ENCODE data around the gene CEP44.
A peak's percentile ranks its signal among the peaks of the same experiment; 100 is the strongest.

The CEP44 gene

DNA sequence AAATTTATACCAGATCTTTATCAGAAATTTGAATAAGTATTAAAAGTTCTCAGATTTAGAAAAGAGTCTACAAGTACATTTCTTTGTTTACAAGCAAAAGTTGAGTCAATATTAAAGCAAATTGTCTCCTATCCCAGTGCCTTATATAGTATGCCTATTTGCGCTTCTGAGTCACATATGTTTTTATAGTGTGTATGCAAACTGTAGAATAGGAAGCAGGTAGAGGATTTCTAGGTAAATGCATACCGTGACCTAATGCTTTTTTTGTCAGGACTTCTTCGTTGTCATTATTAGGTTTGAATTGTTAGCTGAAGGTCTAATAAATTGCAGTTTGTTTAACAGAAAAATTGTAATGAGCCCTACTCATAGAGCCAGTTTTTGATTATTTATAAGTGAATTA is 22.2 kb downstream of the CEP44 start:
- WGBS (ENCODE audit: extremely low coverage, insufficient coverage, low lambda C conversion rate): no CpG with 5 or more reads among the region's 3 CpGs
- no peak for DNase-seq
- Histone ChIP-seq H3K36me3 (ENCODE audit: control insufficient read depth, insufficient read depth, low read length) (no peaks in the 10 kb centered on the region), H2BK5ac (ENCODE audit: low read length) (no peak overlapping the region), H3K18ac (ENCODE audit: low read length) (no peak overlapping the region), H2BK15ac (replicated peaks; ENCODE audit: low read depth) (no peak overlapping the region), H3K4me1 (ENCODE audit: control insufficient read depth, low read depth, low read length) (no peaks in the 10 kb centered on the region), H2BK120ac (ENCODE audit: low read depth, low read length) (no peak overlapping the region), H3K9ac (ENCODE audit: low read length) (no peak overlapping the region), H3K4me2 (ENCODE audit: low read length) (no peak overlapping the region), H3K4ac (ENCODE audit: low read depth, low read length) (no peak overlapping the region), H3K79me1 (ENCODE audit: low read length) (no peaks in the 10 kb centered on the region), H2AK5ac (ENCODE audit: low read length) (no peak overlapping the region), H3K56ac (ENCODE audit: low read length) (no peak overlapping the region), H3K27ac (ENCODE audit: low read depth, low read length) (no peak overlapping the region), H3K4me3 (ENCODE audit: low read length) (no peak overlapping the region), H4K8ac (ENCODE audit: low read depth, low read length) (no peak overlapping the region), H3K23ac (ENCODE audit: low read length) (no peak overlapping the region), H4K5ac (ENCODE audit: low read length) (no peak overlapping the region), H3K27me3 (ENCODE audit: insufficient read depth, low read length, poor library complexity) (no peaks in the 10 kb centered on the region), H3K79me2 (ENCODE audit: control insufficient read depth, insufficient read depth, low read length) (no peaks in the 10 kb centered on the region)

DNA sequence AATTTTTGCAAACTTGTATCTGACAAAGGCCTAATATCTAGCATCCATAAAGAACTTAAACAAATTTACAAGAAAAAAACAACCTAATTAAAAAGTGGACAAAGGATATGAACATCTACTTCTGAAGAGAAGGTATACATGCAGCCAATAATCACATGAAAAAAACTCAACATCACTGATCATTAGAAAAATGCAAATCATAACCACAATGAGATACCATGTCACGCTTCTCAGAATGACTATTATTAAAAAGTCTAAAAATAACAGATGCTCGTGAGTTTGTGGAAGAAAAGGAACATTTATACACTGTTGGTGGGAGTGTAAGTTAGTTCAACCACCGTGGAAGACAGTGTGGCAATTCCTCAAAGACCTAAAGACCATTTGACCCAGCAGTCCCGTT is 24.0 kb downstream of the CEP44 start:
- no peak for DNase-seq
- Histone ChIP-seq H3K79me1 (ENCODE audit: low read length) (no peaks in the 10 kb centered on the region), H3K18ac (ENCODE audit: low read length) (no peak overlapping the region), H2BK120ac (ENCODE audit: low read depth, low read length) (no peak overlapping the region), H3K4me2 (ENCODE audit: low read length) (no peak overlapping the region), H4K5ac (ENCODE audit: low read length) (no peak overlapping the region), H2AK5ac (ENCODE audit: low read length) (no peak overlapping the region), H4K8ac (ENCODE audit: low read depth, low read length) (no peak overlapping the region), H3K4me3 (ENCODE audit: low read length) (no peak overlapping the region), H2BK5ac (ENCODE audit: low read length) (no peak overlapping the region), H3K27ac (ENCODE audit: low read depth, low read length) (no peak overlapping the region), H3K36me3 (ENCODE audit: control insufficient read depth, insufficient read depth, low read length) (no peaks in the 10 kb centered on the region), H3K27me3 (ENCODE audit: insufficient read depth, low read length, poor library complexity) (no peaks in the 10 kb centered on the region), H2BK15ac (replicated peaks; ENCODE audit: low read depth) (no peak overlapping the region), H3K56ac (ENCODE audit: low read length) (no peak overlapping the region), H3K23ac (ENCODE audit: low read length) (no peak overlapping the region), H3K79me2 (ENCODE audit: control insufficient read depth, insufficient read depth, low read length) (no peaks in the 10 kb centered on the region), H3K9ac (ENCODE audit: low read length) (no peak overlapping the region), H3K4me1 (ENCODE audit: control insufficient read depth, low read depth, low read length) (no peaks in the 10 kb centered on the region), H3K4ac (ENCODE audit: low read depth, low read length) (no peak overlapping the region)
- no CpG with 5 or more reads among the region's 4 CpGs for WGBS (ENCODE audit: extremely low coverage, insufficient coverage, low lambda C conversion rate)

DNA sequence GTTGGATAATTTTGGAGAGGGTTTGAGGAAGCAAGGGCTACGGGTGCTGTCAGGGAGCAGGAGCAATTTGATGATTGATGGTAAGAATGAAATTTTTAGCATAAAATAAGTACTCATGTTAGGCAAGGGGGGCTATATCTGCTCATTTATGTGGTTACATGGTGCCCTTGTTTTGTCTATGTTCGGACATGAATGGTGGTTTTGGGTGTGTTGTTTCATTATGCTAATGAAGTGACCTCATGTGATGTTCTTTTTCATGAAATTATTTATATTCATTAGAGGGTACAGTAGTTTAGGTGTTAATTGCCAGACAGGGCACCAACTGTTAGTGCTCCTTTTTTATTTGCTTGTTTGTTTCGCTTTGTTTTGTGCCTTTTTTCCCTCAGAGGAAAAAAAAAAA is 29.3 kb downstream of the CEP44 start:
- no peaks in the 10 kb centered on the region for H3K36me3 ChIP-seq (ENCODE audit: control insufficient read depth, insufficient read depth, low read length)
- no CpG with 5 or more reads among the region's 3 CpGs for WGBS (ENCODE audit: extremely low coverage, insufficient coverage, low lambda C conversion rate)

DNA sequence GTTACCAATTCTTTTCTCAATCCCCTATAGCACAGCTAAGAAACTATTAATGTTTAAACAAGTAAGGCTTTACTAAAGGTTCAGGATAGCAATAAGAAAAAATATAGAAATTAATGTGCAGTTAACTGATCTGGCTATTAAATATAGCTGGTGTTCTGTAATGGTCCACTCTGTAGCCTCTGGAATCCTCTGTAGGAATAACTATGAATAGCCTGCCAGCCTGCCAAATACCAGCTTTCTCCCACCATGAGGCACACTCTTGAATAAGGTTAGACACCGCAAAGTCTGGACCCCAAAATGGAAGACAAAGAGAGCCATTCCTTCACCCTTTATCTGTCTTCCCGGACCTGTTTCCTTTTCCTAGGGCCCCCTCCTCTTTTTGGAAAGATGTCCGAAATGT is 30.6 kb downstream of the CEP44 start:
- H3K18ac ChIP-seq (ENCODE audit: low read length): no peak overlapping the region
- H3K27ac ChIP-seq (ENCODE audit: low read depth, low read length): no peak overlapping the region
- H2BK120ac ChIP-seq (ENCODE audit: low read depth, low read length): no peak overlapping the region
- no peak overlapping the region for H3K9ac ChIP-seq (ENCODE audit: low read length)
- no peak overlapping the region for H2AK5ac ChIP-seq (ENCODE audit: low read length)
- no peak overlapping the region for H2BK5ac ChIP-seq (ENCODE audit: low read length)
- H3K27me3 ChIP-seq (ENCODE audit: insufficient read depth, low read length, poor library complexity): no peaks in the 10 kb centered on the region
- H3K23ac ChIP-seq (ENCODE audit: low read length): no peak overlapping the region
- no peaks in the 10 kb centered on the region for H3K79me2 ChIP-seq (ENCODE audit: control insufficient read depth, insufficient read depth, low read length)
- no CpG with 5 or more reads among the region's 3 CpGs for WGBS (ENCODE audit: extremely low coverage, insufficient coverage, low lambda C conversion rate)
- no peaks in the 10 kb centered on the region for H3K79me1 ChIP-seq (ENCODE audit: low read length)
- no peak overlapping the region for H4K8ac ChIP-seq (ENCODE audit: low read depth, low read length)
- no peak overlapping the region for H2BK15ac ChIP-seq (replicated peaks; ENCODE audit: low read depth)
- no peaks in the 10 kb centered on the region for H3K36me3 ChIP-seq (ENCODE audit: control insufficient read depth, insufficient read depth, low read length)
- H3K56ac ChIP-seq (ENCODE audit: low read length): no peak overlapping the region
- no peak overlapping the region for H3K4ac ChIP-seq (ENCODE audit: low read depth, low read length)
- H4K5ac ChIP-seq (ENCODE audit: low read length): no peak overlapping the region
- no peak overlapping the region for H3K4me2 ChIP-seq (ENCODE audit: low read length)
- DNase-seq: no peak
- H3K4me1 ChIP-seq (ENCODE audit: control insufficient read depth, low read depth, low read length): no peaks in the 10 kb centered on the region
- no peak overlapping the region for H3K4me3 ChIP-seq (ENCODE audit: low read length)

More for the DNA sequence above, 29.3 kb downstream of the CEP44 start:
- Histone ChIP-seq H4K8ac (ENCODE audit: low read depth, low read length) (no peak overlapping the region), H3K9ac (ENCODE audit: low read length) (no peak overlapping the region), H3K27me3 (ENCODE audit: insufficient read depth, low read length, poor library complexity) (no peaks in the 10 kb centered on the region), H2BK5ac (ENCODE audit: low read length) (no peak overlapping the region), H3K18ac (ENCODE audit: low read length) (no peak overlapping the region), H2BK120ac (ENCODE audit: low read depth, low read length) (no peak overlapping the region), H3K4me1 (ENCODE audit: control insufficient read depth, low read depth, low read length) (no peaks in the 10 kb centered on the region), H3K23ac (ENCODE audit: low read length) (no peak overlapping the region), H2BK15ac (replicated peaks; ENCODE audit: low read depth) (no peak overlapping the region), H3K4me3 (ENCODE audit: low read length) (no peak overlapping the region), H2AK5ac (ENCODE audit: low read length) (no peak overlapping the region), H3K4me2 (ENCODE audit: low read length) (no peak overlapping the region), H3K79me2 (ENCODE audit: control insufficient read depth, insufficient read depth, low read length) (no peaks in the 10 kb centered on the region), H4K5ac (ENCODE audit: low read length) (no peak overlapping the region), H3K56ac (ENCODE audit: low read length) (no peak overlapping the region), H3K27ac (ENCODE audit: low read depth, low read length) (no peak overlapping the region), H3K4ac (ENCODE audit: low read depth, low read length) (no peak overlapping the region), H3K79me1 (ENCODE audit: low read length) (no peaks in the 10 kb centered on the region)
- no peak for DNase-seq

DNA sequence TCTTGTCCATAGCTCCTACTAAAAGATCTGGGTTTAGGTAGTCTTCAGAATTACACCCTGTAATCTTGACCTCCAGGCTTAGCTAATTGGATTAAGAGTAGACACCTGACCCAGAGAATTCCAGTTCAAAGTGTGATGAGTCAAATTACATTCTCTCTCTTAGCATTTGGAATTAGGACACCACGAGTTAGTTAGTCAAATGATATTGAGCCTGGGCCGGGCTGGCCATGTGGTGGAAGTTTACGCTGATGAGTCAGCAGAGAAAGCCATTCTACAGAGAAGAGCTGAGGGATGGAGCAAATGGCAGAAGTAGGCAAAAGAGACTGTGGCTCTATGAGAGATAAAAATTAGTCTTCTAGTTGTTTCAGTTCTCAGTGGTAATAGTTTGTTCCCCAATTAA is 31.1 kb downstream of the CEP44 start:
- Histone ChIP-seq H2BK5ac (ENCODE audit: low read length) (no peak overlapping the region), H4K8ac (ENCODE audit: low read depth, low read length) (no peak overlapping the region), H3K27ac (ENCODE audit: low read depth, low read length) (no peak overlapping the region), H3K18ac (ENCODE audit: low read length) (no peak overlapping the region), H3K79me1 (ENCODE audit: low read length) (no peaks in the 10 kb centered on the region), H4K5ac (ENCODE audit: low read length) (no peak overlapping the region), H3K4me1 (ENCODE audit: control insufficient read depth, low read depth, low read length) (no peaks in the 10 kb centered on the region), H3K4ac (ENCODE audit: low read depth, low read length) (no peak overlapping the region), H3K4me3 (ENCODE audit: low read length) (no peak overlapping the region), H3K23ac (ENCODE audit: low read length) (no peak overlapping the region), H3K79me2 (ENCODE audit: control insufficient read depth, insufficient read depth, low read length) (no peaks in the 10 kb centered on the region), H3K56ac (ENCODE audit: low read length) (no peak overlapping the region), H2BK120ac (ENCODE audit: low read depth, low read length) (no peak overlapping the region), H3K27me3 (ENCODE audit: insufficient read depth, low read length, poor library complexity) (no peaks in the 10 kb centered on the region), H3K4me2 (ENCODE audit: low read length) (no peak overlapping the region), H2BK15ac (replicated peaks; ENCODE audit: low read depth) (no peak overlapping the region), H3K9ac (ENCODE audit: low read length) (no peak overlapping the region), H2AK5ac (ENCODE audit: low read length) (no peak overlapping the region), H3K36me3 (ENCODE audit: control insufficient read depth, insufficient read depth, low read length) (no peaks in the 10 kb centered on the region)
- peak; percentile 82 for DNase-seq
- no CpG with 5 or more reads among the region's 3 CpGs for WGBS (ENCODE audit: extremely low coverage, insufficient coverage, low lambda C conversion rate)

DNA sequence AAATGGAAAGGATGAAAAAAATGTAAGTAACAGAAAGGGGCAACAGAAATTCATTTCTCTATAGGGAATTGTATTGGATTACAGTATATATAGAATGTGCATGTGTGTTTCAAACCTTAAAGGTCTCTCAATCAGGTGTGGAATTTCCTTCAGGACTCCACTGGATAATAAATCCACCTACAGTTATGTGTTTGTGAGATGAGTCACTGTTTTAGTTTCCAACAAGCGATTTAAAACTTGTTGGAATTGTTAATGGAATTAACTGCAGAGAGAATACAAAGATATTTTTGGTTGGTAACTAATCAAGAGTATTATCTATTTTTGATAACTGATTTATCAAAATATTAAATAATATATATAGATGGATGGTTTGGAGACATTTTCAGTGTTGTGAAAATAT is 32.8 kb downstream of the CEP44 start:
- no CpG with 5 or more reads among the region's 1 CpG for WGBS (ENCODE audit: extremely low coverage, insufficient coverage, low lambda C conversion rate)
- H3K36me3 ChIP-seq (ENCODE audit: control insufficient read depth, insufficient read depth, low read length): no peaks in the 10 kb centered on the region

More for the DNA sequence above, 32.8 kb downstream of the CEP44 start:
- Histone ChIP-seq H2BK15ac (replicated peaks; ENCODE audit: low read depth) (no peak overlapping the region), H3K9ac (ENCODE audit: low read length) (no peak overlapping the region), H3K4me2 (ENCODE audit: low read length) (no peak overlapping the region), H4K8ac (ENCODE audit: low read depth, low read length) (no peak overlapping the region), H3K27me3 (ENCODE audit: insufficient read depth, low read length, poor library complexity) (no peaks in the 10 kb centered on the region), H3K4me3 (ENCODE audit: low read length) (no peak overlapping the region), H2BK5ac (ENCODE audit: low read length) (no peak overlapping the region), H3K23ac (ENCODE audit: low read length) (no peak overlapping the region), H2AK5ac (ENCODE audit: low read length) (no peak overlapping the region), H2BK120ac (ENCODE audit: low read depth, low read length) (no peak overlapping the region), H3K4me1 (ENCODE audit: control insufficient read depth, low read depth, low read length) (no peaks in the 10 kb centered on the region), H3K79me2 (ENCODE audit: control insufficient read depth, insufficient read depth, low read length) (no peaks in the 10 kb centered on the region), H3K79me1 (ENCODE audit: low read length) (no peaks in the 10 kb centered on the region), H3K18ac (ENCODE audit: low read length) (no peak overlapping the region), H3K56ac (ENCODE audit: low read length) (no peak overlapping the region), H3K27ac (ENCODE audit: low read depth, low read length) (no peak overlapping the region), H4K5ac (ENCODE audit: low read length) (no peak overlapping the region), H3K4ac (ENCODE audit: low read depth, low read length) (no peak overlapping the region)
- DNase-seq: no peak
